IPS-18c (cell line): ENCODE results near the gene RAB36.
A peak's percentile ranks its signal among the peaks of the same experiment; 100 is the strongest.

Source experiments
- H3K4me3 ChIP-seq: 2 replicates; pipeline ENCODE4 v1.7.0; 2013; ENCODE audit warnings: low read depth, mild to moderate bottlenecking, low read length, moderate library complexity; ENCODE audit not compliant: insufficient read depth
- H3K9me3 ChIP-seq: one replicate; pipeline ENCODE4 v1.6.1; 2013; ENCODE audit warnings: mild to moderate bottlenecking, low read length, moderate library complexity; ENCODE audit not compliant: control insufficient read depth, insufficient read depth

The RAB36 gene, protein sequence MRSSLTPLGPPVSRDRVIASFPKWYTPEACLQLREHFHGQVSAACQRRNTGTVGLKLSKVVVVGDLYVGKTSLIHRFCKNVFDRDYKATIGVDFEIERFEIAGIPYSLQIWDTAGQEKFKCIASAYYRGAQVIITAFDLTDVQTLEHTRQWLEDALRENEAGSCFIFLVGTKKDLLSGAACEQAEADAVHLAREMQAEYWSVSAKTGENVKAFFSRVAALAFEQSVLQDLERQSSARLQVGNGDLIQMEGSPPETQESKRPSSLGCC

DNA sequence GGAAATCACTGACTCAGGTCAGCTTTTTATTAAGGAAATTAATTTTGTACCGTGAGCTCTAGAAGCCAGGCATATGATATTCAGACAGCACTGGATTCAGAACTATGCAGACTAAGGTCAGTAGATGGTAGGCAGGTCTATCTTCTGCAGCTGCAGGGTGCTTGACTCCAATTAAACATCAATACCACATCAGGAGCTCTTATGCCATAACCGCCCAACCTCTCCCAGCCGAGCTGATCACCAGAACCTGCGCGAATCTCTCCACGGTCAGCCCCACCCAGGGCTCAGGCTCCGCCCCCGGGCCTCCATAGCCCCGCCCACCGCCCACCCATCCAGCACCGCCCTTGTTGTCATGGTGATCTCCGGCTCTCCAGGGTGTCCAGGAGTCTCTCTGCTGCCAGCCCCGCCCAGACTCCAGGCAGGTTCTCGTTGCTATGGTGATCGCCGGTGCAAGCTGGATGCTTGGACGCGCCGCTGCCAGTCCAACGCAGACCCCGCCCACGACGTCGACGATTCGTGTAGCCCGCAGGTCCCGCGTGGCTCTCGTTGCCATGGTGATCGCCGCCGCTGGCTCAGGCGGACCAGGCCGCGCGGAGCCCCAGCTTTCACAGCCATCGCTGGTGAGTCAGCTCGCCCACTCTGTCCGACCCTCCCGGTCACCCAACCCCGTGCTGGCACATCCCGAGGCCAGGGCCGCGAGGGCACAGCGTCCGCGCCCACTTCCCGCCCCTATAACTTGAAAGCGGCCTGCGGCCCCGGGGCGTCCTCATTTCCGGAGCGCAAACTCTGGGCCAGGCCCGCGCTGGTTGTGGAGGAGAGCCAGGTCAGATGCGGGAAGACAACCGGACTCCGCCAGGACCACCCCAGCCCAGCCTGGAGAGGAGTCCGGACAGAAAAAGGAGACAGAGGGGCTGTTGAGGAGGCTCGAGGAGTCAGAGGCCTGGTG lies at the start of gene RAB36:
RAB36 (plus strand) TSS at position 546 of the 946 bp plus-strand sequence. CDS start 1,140 bp downstream, outside the sequence.
- Histone ChIP-seq H3K9me3 (no peaks in the 10 kb centered on the region), H3K4me3 (peak within 1 kb of the TSS; percentile 63)

DNA sequence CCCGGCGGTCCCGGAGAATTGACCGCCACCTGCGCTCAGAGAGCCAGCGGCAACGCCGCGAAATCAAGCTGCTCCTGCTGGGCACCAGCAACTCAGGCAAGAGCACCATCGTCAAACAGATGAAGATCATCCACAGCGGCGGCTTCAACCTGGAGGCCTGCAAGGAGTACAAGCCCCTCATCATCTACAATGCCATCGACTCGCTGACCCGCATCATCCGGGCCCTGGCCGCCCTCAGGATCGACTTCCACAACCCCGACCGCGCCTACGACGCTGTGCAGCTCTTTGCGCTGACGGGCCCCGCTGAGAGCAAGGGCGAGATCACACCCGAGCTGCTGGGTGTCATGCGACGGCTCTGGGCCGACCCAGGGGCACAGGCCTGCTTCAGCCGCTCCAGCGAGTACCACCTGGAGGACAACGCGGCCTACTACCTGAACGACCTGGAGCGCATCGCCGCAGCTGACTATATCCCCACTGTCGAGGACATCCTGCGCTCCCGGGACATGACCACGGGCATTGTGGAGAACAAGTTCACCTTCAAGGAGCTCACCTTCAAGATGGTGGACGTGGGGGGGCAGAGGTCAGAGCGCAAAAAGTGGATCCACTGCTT lies 49.4 kb upstream of the RAB36 start:
- no peak overlapping the region for H3K4me3 ChIP-seq

DNA sequence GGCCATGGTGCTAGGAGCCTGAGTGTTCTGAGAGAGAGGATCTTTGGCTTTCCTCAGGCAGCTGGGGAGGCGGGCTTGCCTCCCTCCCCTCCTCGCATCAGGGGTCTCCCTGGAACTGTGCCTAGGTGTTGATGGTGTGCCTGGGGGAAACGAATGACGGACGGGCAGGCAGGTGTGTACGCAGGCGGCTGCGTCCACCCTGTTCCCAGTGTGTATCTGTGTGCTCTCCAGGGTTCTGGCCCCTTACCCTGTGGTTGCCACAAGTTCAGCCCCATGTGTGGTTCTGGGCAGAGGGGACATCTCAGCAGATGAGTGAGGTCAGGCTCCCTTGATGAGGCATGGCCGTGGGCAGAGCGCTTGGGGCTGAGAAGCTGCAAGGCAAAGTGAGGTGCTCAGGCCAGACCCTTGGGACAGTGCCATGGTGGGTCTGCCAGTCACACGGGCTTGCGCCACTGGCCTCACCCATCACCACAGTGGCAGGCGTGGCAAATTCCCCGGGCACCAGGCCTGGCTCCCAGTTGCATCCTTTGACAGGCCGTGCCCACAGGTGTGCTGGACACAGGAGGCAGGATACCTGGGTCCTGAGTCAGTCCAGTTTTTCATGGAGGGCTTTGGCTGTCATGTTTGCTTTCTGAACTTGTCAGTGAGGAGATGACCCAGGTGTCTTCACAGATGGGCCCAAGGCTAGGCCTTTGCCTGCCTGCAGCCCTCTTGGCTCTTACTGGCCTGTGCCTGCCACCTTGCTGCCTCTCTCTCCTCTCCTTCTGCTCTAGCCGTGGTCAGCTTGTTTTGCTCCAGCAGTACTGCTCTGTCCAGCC lies 47.7 kb upstream of the RAB36 start:
- no peaks in the 10 kb centered on the region for H3K9me3 ChIP-seq
- no peak overlapping the region for H3K4me3 ChIP-seq

More for the DNA sequence above, 49.4 kb upstream of the RAB36 start:
- H3K9me3 ChIP-seq: no peaks in the 10 kb centered on the region

DNA sequence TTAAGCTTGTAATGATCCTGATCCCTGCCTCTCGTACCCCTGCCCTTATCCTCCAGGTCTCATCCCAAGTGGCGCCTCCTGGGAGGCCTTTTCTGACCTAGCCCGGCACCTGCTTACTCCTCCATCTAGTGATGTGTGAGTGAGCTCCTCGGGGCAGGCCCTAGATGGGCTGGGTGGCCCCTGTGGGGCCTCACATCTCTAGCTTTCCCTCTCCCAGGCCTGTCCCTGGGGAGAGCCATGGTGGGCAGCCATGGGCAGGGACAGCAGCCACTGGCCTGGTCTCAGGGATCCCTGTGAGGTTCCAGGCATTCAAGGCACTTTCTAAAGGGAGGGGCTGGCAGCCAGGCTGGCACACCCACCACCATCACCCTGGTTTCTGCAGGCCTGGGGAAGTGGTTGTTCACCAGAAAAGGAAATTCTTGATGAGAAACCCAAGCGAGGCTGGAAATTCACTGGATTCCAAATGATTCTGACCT lies 47.0 kb upstream of the RAB36 start:
- H3K9me3 ChIP-seq: no peaks in the 10 kb centered on the region
- H3K4me3 ChIP-seq: no peak overlapping the region

DNA sequence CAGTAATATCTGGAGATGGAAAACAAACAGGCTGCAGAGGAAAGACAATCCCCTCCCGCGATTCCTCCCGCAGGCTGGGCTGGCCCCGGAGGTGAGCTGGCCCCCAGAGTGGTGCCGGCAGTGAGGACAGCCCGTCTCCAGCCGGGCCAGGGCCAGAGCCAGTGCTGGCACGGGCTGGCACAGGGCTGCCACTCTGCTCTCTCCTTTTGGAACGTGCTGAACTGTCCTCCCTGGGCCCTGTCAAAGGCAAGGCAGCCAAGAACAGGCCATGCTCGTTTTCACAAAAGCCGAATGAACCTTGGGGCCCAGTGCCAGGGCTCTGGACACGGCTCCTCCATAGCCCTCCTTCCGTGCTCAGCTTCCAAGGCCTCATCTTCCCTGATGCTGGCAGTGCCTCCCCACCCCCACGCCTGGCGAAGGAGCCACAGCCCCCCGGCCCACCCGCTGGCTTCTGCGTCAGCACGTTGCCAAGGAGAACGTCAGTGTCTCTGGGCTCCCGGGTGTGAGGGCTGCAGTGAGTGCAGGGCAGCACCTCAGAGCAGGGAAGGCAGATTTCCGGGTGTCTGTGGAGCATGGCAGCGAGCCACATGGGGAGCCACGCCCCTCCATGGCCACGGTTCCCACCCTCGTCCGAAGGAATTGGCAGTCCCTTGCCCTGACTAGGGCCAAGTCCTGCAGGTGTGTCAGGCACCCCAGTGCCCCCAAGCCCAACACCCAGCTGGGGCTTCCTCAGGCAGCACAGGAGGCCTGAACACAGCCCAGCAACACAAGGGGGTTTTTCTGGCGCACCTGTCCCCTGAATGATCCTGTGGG lies 46.4 kb upstream of the RAB36 start:
- Histone ChIP-seq H3K4me3 (no peak overlapping the region), H3K9me3 (no peaks in the 10 kb centered on the region)

DNA sequence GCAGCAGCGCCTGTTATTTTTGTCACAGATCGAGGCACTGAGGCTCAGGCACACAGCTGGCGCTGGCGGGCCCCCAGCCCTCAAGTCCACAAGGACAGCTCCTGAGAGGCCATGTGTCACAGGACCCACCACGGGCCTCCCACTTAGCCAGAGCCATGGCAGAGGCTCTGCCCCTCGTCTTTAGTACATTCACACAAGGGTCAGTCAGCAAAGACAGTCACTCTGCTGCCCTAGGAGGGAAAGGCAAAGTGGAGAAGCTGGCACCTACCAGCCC lies 45.8 kb upstream of the RAB36 start:
- Histone ChIP-seq H3K9me3 (no peaks in the 10 kb centered on the region), H3K4me3 (no peak overlapping the region)

DNA sequence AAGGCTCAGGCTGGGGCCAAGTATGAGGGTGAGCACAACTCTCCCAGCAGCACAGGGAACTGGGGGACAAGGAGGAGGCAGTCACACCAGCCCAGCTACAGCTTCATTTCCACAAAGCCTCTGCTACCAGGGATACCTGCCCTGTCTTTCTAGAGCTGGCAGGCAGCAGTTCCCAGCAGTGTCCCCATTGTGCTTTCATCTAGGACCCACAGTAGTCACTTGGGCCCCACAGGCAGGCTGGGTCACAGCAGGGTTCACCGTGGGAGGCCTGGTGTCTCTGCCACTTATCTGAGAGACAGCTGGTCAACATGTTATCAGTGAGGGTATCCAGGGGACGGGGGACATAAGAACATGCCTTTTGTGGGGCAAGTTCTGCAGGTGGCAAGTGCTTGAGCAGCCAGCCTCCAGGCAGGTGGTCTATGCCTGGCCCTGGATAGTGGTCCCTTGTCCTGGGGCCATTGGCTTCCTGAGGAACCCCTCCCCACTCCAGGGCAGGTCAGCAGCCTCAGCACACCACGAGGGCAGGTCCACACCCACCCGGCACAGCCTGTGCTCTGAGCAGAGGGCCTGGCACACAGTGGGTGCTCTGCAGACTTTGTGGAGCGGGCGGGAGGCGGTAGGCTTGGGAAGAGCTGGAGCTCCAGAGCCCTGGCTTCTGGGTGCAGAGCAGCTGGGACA lies 45.0 kb upstream of the RAB36 start:
- H3K9me3 ChIP-seq: no peaks in the 10 kb centered on the region
- H3K4me3 ChIP-seq: no peak overlapping the region

DNA sequence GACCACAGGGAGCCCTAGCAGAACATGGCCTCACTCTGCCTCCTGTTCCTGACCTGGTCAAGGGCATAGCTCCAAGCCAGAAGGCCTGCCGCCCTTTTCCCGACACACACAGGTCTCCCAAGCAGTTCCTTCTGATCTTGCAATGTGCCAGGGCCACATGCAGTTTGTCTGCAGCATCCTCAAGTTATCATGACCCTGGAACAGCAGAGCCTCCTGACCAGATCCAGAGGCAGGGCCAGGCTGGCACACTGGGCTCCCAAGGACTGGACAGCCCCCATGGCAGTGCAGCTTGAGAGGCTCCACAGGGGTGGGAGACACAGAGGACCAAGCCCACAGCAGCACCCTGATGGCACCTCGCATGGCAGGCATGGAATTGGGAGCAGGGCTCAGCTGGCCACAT lies 43.8 kb upstream of the RAB36 start:
- Histone ChIP-seq H3K9me3 (no peaks in the 10 kb centered on the region), H3K4me3 (no peak overlapping the region)

DNA sequence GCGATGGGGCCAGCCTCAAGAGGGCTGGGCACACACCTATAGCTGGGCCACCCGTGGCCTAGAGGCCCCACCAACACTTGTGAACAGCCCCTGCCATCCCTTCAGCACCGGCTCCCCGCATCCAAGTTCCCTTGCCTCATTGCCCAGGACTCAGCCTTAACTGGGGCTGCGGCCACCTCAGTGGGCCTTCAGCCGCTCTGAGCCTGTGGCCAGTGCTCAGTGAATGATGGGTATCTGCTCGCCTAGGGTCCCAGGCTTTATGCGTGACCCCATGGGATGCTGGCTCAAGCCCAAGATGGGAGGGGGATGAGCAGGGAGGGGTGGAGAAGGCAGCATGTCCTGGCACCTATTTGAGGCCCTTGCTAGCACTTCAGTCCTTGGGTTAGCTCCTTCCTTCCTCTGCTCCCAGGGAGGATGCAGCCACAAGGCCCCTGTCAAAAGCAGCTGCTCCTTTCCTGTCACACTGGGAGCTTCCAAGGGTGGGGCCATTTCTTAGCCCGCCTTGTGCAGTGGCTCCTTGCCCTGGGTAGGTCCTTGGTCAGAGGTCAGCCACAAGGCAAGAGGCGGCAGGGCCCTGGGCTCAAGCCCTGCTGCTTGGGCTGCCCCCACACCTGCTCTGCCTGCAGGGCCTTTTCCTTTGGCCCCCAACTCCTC lies 43.1 kb upstream of the RAB36 start:
- H3K9me3 ChIP-seq: no peaks in the 10 kb centered on the region
- H3K4me3 ChIP-seq: no peak overlapping the region

DNA sequence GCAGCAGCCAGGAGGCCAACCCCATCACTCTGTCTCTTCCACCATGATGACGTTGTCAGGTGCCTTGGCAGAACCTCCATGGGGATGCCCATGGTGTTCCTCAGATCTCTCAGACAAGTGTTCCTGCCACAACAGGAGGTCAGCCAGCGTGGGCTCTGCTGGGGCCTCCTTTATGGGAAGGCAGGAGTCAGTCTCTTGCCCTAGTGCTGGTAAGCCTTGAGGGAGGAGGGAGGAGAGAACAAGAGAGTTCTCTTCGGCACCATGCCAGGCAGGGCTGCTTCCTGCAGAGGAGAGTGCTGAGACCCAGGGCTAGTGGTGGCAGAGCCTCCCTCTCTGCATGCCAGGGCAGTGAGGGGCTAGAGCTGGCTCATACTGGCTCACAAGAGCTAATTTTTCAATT lies 42.5 kb upstream of the RAB36 start:
- H3K4me3 ChIP-seq: no peak overlapping the region
- no peaks in the 10 kb centered on the region for H3K9me3 ChIP-seq

DNA sequence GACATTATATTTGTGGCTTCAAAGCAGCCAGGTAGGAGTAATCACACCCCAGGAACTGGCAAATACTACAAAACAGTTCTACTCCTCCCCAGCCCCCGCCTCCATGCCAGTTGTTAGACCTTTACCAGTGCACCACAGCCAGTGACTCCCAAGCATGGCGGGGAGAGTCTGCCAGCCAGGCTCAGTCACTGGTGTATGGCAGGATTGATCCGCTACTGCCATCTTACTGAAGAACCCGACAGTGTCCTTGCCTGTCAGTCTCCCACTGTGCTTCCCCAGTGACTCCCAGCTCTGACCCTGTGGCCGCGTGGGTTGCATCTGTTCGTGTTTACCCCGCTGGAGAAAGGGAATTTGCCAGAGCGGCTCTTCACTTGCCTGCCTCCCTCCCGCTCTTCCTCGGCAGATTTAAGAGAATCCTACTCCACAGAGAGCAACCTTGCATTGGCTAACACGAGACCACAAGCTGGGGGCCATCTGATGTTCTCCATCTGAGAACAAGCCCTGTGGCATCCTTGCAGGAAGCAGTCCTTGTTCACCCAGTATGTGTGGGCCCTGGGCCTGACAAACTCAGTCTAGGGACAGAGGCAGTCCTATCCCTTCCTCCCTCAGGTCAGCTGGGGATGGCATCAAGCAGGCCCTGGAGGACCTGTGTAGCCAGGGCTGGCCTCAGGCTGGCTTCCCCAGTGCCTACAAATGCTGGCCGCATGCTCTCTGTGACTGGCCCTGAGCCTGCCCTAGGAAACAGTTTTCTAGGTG lies 41.9 kb upstream of the RAB36 start:
- Histone ChIP-seq H3K9me3 (no peaks in the 10 kb centered on the region), H3K4me3 (no peak overlapping the region)

DNA sequence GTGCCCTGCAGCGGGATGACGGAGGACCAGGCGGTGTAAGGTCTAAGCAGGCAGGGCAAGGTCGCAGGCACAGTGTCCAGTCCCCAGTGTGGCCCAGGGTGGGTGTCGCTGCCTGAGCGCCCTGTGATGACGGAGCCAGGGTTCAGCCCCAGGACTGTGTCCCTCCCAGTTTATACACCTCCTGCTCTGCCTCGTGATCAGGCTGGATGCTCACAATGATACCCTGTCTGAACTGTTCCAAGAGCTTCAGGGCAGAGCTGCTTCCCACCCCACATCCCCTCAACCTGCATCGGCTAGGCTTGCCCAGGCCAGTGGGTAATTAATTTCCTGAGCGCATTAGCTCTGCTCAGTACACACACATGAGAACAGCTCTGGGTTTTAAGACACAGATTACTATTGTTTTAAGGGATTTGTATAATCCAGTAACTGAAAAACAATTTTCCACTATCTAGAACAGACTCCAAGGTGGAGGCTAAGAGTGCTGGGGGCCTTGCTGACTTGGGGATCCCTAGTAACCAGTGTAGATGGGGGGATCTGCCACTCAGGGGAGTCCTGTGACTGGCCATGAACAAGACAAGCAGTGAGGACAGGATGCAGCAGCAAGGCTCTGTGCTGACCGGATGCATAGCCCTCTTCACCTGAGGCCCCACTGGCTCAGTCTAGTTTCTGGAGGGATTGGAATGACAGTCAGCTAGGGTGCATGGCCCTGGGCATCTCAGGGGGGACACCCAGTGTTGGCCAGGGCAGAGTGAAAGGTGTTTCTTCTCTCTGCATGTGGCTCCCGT lies 40.9 kb upstream of the RAB36 start:
- no peaks in the 10 kb centered on the region for H3K9me3 ChIP-seq
- H3K4me3 ChIP-seq: no peak overlapping the region

DNA sequence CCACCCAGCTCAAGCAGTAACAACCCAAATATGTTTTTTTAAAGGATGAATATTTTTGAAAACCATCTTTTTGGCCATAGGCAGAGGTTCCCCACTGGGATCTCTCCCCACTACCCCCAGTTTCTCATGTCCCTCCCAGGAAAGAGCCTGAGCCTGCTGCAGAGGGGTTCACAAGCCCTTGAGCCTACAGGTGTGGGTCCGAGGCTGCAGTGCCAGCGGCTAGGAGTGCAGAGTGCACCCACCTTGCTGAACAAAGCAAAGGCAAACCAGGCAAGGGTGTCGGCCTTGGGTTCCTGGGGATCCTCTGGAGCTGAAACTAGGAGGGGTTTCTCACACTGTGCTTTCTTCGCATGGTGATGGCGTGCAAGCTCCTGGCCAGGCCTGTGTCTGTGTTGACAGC lies 40.0 kb upstream of the RAB36 start:
- H3K9me3 ChIP-seq: no peaks in the 10 kb centered on the region

DNA sequence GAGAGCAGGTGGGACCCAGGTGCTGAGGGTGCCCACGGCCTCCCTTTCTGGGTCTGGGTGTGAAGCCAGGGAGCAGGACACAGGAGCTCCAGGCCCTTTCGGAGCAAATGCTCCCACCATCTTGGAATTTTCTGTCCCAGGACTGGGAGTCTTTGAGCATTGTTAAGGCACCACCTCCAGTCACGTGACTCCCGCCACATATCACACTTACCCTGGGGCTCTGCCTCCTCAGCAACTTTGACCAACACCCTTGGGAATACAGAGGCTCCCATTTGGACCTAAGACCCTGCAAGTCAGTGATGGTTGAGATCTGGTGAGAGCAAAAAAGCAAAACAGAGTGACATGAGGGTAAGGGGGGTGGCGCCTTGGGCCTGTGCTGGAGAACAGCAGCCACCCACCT lies 39.4 kb upstream of the RAB36 start:
- Histone ChIP-seq H3K9me3 (no peaks in the 10 kb centered on the region), H3K4me3 (no peak overlapping the region)

More for the DNA sequence above, 40.0 kb upstream of the RAB36 start:
- no peak overlapping the region for H3K4me3 ChIP-seq
